GM19035 (cell line): Measurements from ENCODE around the gene PGAP3.
"Not testable (repeated sequence)": the region's sequence is repeated elsewhere in the genome, so short reads cannot be mapped to it uniquely, and the experiment has no call there.

ENCODE experiments used
- ATAC-seq: cut with Tn5 transposase; IDR thresholded peaks from one replicate; pipeline ENCODE4 v1.9.1; 2021; ENCODE audit not compliant: unreplicated experiment

The PGAP3 gene

DNA sequence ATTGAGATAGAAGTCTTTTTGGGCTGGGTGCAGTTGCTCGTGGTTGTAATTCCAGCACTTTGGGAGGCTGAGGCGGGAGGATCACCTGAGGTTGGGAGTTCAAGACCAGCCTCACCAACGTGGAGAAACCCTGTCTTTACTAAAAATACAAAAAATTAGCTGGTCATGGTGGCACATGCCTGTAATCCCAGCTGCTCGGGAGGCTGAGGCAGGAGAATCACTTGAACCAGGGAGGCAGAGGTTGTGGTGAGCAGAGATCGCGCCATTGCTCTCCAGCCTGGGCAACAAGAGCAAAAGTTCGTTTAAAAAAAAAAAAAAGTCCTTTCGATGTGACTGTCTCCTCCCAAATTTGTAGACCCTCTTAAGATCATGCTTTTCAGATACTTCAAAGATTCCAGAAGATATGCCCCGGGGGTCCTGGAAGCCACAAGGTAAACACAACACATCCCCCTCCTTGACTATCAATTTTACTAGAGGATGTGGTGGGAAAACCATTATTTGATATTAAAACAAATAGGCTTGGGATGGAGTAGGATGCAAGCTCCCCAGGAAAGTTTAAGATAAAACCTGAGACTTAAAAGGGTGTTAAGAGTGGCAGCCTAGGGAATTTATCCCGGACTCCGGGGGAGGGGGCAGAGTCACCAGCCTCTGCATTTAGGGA, 11.4 kb upstream of the PGAP3 start:
- not testable (repeated sequence) for ATAC-seq

DNA sequence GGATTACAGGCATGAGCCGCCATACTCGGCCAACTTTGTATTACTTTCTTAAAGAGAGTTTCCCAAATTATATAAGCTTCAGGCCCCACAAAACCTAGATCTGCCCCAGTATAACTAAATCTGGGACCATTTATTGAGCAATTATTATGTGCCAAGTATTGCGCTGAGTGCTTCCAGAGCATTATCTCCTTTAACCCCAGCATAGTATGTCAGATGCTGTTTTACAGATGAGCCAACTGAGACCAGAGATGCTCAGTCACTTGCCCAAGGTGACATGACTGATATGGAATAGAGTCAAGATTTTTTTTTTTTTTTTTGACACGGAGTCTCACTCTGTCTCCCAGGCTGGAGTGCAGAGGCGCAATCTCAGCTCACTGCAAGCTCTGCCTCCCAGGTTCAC, 10.1 kb upstream of the PGAP3 start:
- ATAC-seq = no peak

DNA sequence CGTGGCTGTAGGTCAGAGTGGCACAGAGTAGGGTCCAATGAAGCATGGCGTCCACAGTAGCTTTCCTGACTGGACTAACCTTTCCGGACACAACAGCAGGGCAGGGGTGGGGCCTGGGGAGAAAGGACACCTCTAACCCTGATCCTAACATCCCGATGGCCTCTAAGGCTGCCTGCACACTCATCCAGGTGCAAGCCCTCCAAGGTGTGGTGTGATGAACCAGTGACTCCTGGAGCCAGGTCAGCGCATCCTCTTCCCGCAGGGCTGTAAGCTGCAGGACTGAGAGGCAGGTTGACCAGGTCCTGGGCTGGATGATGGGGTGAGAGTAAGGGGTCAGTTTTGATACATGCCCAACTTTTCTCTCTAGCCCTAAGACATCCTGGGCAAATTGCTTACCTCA, 8.9 kb upstream of the PGAP3 start:
- no peak for ATAC-seq

DNA sequence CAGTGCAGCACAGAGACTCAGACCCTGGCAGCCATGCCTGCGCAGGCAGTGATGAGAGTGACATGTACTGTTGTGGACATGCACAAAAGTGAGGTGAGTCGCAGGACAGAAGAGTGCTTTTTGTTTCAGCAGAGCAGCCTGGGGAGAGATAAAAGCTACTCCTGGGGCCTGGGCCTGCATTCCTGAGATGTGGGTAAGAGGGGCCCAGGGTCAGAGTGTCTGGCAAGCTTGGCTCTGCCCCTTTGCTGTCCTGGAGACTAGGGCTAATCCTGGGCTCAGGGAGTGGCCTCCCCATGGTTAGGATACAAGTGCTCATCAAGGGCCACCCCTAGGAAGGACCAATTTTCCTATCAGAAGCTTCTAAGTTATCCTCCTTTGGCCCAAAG, 7.2 kb upstream of the PGAP3 start:
- no peak for ATAC-seq

DNA sequence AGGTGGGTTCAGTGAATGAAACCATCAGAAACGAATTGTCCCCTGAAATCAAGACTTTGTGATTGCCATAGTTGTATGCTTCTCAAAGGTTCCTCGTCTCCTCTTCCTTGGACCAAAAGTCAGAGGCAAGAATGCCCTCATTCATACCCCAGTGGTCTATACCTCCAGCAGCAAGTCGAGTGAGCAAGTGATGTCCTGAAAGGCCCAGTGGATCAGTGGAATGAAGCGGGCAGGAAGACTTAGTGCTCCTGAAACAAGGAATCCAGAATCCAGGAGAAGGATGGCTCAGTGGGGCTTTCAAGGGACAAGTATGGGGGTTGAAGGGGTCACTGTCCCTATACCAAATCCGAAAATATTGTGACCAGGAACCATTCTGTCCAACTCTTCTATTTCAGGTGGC, 6.7 kb upstream of the PGAP3 start:
- no peak for ATAC-seq

DNA sequence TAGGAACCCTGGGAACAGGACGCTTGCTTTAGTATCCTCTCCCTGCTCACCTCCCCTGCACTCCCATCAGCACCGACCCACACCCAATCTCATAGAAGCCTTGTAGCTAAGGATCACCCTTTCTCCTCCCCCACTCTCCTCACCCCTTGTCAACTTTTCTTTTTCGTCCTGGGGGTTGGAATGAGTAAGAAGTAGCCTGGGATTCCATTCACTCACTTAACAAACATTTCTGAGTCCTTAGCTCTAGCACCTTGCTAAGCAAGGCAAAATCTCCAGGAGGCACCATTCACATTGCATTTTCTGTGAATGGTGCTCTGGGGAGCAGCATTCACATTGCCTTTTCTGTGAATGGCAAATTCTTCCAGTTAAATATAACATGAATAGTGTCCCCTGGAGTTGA, 1.1 kb upstream of the PGAP3 start:
- ATAC-seq = no peak

DNA sequence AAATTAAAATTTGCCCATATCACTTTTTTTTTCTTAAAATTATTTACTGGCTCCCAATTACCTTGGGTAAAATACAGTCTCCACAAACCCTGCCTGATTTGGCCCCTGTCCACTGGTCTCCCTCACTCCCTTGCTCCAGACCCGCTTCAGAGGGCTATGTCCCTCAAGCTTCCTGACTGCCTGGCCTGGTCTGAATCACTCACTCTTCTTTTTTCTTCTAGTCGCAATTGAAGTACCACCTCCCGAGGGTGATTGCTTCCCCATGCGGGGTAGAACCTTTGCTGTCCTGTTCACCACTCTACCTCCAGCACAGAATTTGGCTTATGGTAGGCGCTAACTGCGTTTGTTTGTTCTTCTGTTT, 598 bp upstream of the PGAP3 start:
- ATAC-seq = no peak

DNA sequence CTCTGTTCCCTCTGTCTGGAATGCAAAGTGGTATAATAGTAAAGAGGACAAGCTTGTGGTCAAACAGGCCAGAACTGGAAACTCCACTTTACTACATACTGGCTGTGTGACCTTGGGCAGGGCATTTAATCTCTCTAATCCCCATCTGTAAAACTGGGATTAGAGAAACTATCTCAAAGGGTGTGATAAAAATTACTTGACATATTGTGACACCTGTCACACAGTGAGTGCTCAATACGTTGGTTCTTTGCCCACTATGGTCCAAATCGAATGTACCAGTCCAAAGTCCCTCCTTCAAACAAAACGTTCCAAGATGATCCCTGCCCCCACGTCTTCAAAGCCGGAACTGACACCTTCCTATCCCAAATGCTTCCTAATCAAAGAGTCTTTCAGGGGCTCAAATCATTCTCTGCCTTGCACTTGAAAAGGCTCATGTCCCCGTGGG, 734 bp downstream of the PGAP3 start:
- ATAC-seq = no peak

DNA sequence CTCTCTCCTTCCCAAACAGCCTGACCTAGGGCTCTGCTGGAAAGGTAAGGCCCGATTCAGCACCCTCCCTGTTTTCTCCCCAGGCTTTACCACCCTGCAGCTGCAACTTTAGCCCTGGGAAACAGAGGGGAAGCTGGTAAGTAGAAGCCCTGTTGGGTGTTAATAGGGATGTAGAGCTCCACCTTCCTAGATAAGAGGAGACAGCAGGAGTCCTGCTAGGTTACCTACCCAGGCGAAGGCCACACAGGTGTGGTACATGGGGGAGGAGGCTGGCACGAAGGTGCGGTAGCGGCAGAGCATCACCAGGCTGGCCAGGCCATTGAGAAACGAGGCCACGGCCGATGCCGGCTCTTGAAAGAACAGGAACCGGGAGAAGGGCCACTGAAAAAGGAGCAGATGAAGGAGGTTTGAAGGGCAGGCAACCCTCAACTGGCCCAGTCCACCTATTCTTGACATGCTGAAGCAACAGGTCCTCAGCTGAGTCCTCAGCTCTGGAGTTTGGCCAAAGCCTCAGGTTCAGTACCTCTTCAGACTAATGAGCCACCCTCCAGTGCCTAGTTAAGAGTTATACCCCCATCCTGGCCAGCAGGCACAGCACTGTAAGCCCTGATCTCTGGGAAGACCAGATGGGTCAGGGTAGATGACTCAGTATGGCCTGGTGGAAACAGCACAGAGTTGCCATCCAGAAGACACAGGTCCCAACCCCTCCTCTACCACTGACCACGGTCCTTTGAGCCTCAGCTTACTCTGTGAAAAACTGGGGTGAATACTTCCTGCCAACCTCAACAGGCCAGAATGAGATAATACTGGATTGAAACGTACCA, 3.3 kb downstream of the PGAP3 start:
- ATAC-seq = no peak

DNA sequence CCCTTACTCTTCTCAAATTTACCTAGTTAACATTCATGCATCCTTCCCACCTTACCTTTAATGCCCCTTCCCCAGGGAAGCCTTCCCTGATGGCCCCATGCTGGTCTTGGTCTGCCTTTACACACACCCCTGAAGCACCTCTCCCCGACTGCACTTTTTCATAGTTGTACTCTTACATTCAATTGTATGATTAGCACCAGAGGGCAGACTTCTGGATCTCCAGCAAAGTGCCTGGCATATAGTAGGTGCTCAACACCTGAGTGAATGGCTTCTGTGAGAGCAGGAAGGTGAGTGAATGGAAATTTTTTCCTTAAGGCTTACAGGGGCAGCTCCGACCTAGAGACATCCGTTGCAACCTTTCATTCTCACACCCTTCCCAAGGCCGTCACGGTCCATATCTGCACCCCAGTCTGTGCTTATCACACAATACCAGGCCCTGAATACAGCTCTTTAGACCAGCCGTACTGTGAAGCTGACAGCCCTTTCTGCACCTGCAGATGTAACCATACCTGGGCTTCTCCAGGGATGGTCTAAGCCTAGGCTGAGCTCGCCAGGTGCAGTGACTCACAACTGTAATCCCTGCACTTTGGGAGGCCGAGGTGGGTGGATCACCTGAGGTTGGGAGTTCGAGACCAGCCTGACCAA, 4.4 kb downstream of the PGAP3 start:
- no peak for ATAC-seq

DNA sequence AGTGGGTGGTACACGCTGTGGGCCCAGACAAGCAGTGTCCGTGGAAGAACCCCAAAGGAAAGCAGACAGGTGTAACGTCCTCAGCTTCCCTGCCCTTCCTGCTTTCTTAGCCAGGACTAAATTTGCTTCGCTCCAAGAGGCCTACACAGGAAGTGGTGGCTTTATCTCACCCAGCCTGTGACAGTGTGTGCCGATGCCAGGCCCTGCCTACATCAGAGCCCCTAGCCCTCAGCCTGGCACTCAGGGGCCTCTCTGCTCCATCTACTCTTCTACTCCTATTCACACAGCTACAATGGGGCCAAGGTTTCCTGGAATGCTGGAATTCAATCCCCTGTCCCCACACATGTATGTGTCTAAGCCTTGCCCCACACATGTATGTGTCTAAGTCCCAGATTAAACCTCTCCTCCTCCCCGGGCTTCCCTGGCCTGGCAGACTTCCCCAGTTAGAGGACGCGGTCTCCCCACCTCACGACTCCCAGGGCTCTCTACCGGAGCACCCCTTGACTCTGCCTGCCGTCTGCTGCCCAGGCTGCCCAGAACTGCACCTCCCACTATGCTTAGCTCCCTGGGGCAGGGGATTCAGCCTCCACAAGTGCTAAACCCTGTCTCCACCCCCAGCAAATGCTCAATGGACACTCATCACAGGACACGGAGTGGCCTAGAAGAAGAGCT, 8.2 kb downstream of the PGAP3 start:
- no peak for ATAC-seq

DNA sequence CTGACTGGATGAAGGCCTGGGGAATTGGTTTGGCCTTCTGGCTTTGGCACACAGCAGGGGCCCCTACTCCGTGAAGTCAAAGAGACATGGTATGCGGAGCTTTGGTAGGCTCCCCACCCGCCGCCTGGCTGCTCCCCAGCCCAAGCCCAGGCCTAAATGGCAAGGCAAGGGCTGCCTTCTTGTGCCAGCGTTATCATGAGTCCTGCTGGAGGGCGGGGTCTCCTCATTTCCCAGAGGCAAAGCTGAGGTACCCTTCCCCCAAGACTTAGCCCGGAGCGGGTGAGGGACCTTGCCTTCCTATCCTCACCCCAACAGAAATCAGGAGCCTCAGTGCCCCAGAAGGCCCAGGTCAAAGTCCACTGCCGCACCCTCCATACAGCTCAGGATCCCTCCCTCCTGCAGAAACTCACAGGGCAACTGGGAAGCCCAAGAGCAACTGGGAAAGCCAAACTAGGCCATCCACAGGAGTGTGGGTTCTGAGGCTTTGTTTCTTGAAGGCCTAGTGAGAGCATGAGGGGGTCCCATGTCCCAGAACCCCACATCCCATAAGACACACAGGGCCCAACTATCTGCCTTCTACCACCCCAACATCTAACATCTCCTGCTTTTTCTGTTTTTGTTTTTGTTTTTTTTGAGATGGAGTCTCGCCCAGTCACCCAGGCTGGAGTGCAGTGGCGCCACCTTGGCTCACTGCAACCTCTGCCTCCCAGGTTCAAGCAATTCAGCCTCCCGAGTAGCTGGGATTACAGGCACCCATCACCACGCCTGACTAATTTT, 9.3 kb downstream of the PGAP3 start:
- ATAC-seq = no peak

DNA sequence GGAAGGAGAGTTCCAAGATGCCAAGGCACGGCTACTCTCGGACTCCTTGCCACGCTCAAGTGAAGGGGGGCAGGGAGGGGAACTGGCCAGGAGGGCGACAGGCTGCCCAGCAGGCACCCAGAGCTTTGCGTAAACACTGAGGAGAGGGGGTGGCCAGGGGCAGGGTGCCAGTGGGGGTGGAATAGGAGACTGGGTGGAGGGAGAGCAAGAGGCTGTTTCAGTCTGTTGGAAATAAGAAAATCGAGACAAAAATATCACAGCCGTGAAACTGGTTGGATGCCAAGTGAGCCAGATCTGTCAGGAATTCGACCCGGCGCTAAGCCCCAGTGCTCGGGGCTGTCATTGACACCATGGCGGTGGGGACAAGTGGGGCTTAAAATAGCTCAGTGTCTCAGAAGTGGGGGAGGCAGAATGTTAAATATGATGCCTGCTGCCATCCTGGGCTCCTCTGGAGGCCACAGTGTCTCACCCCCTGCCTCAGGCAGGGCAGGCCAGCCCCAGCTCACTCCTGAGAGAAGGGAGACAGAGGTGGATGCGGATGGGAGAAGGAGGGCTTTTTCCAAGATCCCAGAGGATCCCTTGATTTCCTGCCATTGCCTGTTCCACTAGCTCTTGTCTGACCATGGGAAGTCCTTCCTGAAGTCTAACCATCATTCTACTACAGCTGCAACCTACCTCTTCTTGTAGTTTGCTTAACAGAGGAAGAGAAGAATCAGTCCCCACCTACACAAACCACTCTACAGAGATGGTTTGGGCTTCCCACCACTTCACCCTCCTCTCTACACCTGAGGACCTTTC, 10.1 kb downstream of the PGAP3 start:
- ATAC-seq = no peak

DNA sequence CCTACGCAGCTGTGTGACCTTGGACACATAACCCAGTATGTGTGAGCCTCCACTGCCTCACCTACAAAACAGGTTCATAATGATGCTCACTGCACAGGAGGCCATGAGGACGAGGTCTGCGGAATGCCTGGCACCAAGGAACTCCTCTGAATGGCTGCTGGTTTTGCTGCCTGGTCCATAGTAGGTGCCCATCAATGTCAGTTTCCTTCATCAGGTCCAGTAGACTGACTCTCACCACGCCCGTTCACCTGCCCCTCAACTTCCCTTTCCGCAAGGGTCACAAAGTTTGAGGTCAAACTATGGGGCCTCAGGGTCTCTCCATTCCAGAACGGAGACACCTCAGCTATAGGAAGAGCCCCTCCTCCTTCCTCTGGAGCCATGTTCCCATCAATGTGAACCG, 10.8 kb downstream of the PGAP3 start:
- ATAC-seq = no peak

DNA sequence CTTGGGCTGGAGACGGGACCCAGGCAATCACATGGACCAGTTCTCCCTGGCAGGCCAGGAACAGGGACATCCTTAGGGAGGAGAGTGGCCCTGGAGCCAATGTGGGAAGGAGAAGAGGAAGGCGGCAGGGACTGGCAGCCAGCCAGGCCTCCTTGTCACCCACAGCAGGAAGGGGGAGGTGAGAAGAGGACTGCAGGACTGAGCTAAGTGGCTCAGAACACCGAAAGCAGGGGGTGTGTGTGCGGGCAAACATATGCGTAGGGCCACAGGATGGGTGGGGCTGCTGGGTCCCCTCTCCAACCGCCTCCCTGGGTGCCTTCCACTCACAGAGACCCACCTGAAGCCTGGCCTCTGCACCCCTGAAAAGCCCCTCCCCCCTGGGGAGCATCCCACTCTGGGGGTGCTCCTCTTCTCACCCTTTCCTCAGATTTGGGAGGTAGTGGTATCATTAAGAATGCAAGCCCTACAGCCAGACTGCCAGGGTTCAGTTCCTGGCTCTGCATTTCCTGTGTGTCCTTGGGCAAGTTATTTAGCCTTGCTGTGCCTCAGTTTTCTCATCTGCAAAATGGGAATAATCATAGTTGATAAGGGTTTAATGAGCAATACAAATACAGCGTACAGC, 11.5 kb downstream of the PGAP3 start:
- ATAC-seq = no peak

DNA sequence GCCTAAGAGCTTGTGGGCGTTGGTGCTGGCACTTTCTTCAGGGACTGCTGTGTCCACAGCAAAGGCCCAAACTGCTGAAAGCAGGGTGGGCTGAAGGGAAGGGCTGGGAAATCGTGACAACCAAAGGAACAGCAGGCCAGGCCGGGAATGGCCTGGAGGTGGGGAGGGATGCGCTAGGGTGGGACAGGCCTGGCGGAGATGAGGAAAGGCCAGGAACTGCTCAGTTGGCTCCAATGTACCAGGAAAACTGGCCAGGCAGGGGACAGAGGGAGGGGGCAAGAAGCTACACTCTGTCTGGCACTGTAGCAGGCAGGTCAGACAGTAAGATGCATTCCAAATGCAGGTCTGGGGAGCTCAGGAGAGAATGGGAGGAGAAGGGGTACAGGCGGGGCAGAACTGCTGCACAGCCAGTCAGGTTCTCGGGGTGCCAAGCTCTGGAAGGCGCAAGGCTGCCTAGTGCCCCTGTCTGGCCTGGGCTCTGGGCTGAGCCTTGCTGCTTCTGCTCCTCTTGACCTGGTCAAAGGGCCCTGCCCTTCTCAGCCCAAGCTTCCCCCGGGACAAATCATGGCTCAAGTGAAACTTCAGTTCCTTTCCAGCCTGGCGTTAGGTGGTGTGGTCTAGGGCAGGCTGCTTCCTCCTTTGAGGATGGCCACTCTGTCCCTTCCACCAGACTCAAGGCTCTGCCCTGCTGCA, 12.3 kb downstream of the PGAP3 start:
- ATAC-seq = no peak

DNA sequence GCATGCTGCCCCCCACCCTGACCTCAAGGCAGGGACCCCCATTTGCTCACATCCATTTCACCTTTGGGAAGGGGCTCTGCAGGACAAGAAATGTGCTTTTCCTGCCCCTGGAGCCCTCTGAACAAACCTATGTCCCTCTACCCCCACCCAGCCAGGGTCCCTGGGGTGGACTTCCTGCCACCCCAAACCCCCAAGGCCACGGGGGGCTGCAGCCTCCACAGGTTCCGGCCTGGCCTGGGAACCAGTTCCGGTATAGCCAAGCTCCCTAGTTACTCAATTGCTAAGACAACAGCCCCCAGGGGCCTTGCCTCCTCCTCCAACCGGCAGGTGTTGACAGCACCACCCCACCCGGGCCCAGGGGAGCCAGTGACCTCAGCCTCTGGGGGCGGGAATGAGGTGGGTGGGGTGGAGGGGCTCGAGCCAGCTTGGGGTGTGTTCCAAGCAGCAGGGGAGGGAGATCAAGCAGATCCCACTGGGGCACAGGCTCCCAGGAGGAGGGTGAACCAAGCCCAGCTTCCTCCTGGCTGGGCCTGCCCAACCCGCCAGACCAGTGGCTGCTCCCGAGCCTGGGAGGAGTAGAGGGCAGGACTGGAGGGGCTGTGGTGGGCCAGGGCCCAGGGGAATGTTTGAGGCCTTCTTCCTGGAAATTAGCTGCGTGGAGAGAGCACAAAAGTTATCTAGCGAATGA, 13.0 kb downstream of the PGAP3 start:
- no peak for ATAC-seq

DNA sequence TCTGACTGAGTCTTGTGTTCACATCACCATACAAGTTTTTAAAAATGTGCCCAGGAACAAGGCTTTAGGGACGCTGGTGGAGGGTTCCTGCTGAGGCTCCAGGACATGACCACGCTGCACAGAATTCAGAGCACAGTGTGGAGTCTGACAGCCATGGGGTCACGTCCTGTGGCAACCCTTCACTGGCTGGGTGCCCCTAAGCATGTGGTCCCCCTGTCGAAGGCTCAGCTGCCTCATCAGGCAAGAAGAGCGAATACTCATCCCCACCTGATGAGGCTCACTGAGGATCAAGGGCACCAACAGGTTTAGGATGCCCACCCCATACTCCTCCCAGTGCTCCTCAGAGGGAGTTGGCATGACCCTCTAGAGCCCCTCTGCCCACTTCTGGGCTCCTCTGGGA, 13.7 kb downstream of the PGAP3 start:
- no peak for ATAC-seq
